NCI-H460 (cell line): Measurements from ENCODE around the gene CNTNAP2. TPM values are rescaled to one million over a fixed set of nuclear protein-coding genes. Genes with fewer than 3 reads are reported as not detected.
"Not testable (repeated sequence)": the region's sequence is repeated elsewhere in the genome, so short reads cannot be mapped to it uniquely, and the experiment has no call there.

Experiments used
- DNase-seq: peaks from one replicate; pipeline ENCODE4 v3.0.0-alpha.2; 2016; ENCODE audit warnings: low read depth; ENCODE audit errors: extremely low read depth
- total RNA-seq: library from RNA; depleted of rRNA; stranded (reverse); fragments of >200 nt; shearing (Covaris generic); gene quantifications from 2 replicates; pipeline ENCODE4 v1.2.3, GENCODE V29; 2014

Gene CNTNAP2
- total RNA-seq, 1 experiment from 2014 or later = 0.15 TPM

DNA sequence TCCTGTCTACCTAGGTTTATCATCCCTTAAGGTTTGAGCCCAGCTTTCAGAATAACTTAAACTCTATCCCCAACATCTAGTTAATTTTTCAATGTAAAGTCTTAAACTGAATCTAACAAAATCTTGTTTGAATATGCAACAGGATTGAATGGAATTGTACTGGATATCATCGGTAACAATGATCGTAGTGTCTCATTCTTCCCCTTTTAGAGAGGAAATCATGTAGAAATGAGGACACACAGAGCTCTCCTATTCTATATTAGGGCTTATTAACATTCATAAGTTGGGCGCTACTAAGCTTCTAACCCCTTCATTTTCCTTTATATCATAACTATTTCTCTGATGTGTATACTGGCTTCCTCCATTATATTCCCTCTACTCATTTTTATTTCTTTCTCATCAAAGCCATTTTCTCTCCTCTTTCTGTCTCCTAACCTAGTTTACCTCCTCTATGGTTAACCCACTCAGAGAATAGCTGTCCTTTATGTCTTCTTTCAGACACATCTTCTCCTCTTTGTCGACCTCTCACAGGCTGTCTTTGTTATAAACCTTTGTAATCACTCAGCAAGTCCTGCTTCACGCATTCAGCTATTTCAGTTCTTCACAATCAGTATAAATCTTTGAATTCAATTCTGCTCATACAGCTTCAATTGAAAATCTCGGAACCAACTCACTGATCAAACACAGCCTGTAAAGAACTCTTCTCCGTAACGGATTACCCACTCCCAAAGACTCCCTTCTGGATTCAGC, 1455.0 kb downstream of the CNTNAP2 start:
- DNase-seq = no peak

DNA sequence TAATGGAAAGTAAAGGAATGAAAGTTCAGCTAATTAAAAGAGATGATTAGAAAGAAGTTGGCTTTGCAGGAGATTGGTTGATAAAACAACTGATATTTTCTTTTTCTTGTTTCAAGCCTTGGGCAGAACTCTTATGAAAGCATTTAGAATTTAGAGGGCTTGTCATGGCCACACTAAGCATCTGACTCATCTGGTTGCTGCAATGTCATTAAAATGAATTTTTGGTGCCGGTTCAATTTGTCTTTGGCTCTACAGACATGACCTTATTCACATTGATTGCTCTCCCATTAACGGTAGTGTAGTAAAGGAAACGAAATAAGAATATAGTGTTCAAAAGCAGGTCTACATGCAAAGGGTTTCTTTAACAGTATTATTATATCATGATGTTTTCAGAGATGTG, 1461.6 kb downstream of the CNTNAP2 start:
- no peak for DNase-seq

GRCh38 chr7:147579148-147579547, 1462.5 kb downstream of the CNTNAP2 start:
- no peak for DNase-seq

GRCh38 chr7:147584771-147585193, 1468.2 kb downstream of the CNTNAP2 start:
- DNase-seq = no peak

GRCh38 chr7:147586110-147586509, 1469.5 kb downstream of the CNTNAP2 start:
- no peak for DNase-seq

- DNase-seq = no peak
These were observed 1469.9 kb downstream of the CNTNAP2 start for GRCh38 chr7:147586526-147586925.

DNA sequence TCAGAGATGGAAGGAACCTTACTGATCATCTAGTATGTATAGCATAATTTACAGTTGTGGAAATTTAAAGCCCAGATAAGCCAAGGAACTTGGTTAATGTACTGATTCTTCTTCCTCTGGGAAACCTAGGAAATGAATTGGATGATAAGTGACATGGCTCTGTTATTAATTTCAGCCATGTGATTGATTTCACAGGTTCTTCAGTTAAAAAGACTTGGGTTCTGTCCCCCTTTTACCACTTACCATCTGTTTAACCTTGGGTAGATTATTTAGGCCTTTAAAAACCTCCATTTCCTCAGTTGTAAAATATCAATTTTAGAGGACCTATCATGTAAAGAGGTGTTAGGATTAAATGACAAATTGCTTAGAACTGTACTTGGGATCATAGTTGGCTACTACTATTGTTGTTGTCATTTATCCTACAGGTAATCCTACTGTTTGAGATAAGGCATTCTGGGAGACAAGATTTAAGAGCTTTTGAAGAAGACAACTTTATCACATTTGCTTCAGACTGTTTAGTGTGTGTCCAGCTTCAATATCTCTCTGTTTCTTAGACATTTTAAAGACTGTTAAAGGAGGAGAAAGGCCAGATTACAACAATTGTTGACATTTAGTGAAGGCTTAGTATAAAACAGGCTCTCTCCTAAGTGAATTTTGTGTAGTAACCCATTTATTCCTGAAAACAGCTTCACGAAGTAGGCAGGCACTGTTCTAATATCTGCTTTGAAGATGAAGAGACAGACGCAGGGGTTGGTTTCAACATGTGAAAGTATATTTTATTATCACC, 1476.9 kb downstream of the CNTNAP2 start:
- DNase-seq = no peak

DNA sequence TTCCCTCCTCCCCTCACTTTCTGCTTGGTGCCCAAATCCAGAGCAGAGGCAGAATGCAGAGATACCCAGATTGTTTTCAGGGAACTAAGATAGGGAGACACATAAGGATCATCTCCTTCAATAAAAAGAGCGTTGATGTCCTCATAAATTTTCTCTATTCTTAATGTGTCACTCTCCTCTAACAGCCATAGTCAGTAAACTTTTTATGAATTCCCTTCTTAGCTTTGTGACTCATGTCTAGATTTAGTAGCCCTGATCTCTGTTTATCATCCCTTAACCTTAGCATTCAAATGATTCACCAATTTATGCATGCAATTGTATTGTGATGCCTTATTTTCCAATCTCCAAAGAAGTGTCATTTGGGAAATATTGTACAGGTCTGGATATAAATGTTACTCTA, 1478.4 kb downstream of the CNTNAP2 start:
- DNase-seq = no peak

DNA sequence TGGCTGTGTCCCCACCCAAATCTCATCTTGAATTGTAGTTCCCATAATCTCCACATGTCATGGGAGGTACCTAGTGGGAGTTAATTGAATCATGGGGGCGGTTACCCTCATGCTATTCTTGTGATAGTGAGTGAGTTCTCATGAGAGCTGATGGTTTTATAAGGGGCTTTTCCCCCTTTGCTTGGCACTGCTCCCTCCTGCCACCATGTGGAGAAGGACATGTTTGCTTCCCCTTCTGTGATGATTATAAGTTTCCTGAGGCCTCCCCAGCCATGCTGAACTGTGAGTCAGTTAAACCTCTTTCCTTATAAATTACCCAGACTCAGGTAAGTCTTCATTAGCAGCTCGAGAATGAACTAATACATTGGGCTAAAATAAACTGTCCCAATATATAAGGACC, 1482.1 kb downstream of the CNTNAP2 start:
- DNase-seq = not testable (repeated sequence)

GRCh38 chr7:147605323-147605722, 1488.7 kb downstream of the CNTNAP2 start:
- DNase-seq = no peak

DNA sequence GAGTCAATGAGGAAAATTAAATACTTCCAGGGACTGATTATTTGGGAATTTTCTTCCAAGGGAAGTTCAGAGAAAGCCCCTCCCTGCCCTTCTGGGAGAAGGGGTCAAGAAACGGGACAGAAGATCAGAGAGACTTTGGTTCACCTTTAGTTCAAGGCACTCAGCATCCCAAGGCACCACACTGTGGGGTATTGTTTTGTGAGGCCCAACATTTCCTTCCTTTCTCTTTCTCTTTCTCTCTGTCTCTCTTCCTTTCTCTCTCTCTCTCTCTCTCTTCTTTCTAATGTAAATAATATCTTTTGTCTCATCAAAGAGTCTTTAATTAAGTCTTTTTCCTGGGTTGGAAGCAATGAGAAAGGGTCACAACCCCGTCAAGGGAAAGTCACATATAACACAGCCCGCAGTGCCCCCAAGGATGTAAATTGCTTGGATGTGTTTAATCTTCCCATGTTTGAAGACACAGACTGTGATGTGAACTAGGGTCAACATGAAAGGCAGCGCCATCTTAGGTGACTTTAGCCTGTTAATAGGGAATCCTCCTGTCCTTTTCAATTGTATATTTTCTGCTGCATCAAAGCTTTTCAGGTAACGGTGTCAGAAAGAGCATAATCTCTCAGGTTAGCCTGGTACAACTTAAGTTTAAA, 1490.7 kb downstream of the CNTNAP2 start:
- DNase-seq = no peak

GRCh38 chr7:147611431-147611830, 1494.8 kb downstream of the CNTNAP2 start:
- no peak for DNase-seq

GRCh38 chr7:147635288-147635687, 1518.7 kb downstream of the CNTNAP2 start:
- no peak for DNase-seq

- DNase-seq = no peak
These were observed 1520.0 kb downstream of the CNTNAP2 start for GRCh38 chr7:147636553-147636952.

DNA sequence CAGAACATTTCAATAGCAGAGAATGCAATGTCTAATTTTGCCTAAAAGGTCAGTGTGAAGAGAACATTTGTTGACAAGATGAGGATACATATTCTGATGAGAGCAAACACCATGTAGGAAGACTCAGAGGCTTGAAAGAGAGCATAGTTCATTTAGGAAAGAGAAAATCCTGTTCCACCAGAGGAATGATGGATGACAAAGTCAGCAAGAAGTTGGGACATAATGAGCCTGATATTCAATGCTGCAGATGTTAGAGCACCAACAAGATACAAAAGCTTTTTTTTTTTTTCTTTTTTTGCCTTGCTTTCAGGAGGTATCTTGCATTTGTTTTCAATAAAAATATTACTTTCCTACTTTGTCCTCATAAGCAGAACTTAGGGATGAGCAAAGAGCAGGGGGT, 1522.0 kb downstream of the CNTNAP2 start:
- no peak for DNase-seq

GRCh38 chr7:147639037-147639436, 1522.4 kb downstream of the CNTNAP2 start:
- DNase-seq = no peak

DNA sequence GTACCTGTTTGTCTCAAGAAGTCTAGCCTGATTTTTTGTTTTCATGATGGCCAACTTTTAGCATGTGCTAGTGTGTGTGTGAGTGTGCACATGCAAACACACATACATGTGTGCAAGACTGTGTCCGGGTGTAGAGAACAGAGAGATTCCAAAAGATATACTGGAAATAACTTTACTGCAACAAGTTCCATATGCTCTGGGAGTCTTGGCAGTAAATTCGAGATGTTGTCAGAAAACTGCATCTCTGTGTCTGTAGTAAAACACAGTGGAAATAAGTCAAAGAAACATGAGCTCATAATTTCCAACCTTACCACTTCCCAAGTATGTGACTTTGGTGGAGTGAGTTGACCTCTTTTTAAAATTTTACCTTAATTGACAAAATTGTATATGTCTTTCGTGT, 1523.2 kb downstream of the CNTNAP2 start:
- DNase-seq = no peak

GRCh38 chr7:147640821-147641220, 1524.2 kb downstream of the CNTNAP2 start:
- DNase-seq = no peak

GRCh38 chr7:147646568-147646967, 1530.0 kb downstream of the CNTNAP2 start:
- no peak for DNase-seq

DNA sequence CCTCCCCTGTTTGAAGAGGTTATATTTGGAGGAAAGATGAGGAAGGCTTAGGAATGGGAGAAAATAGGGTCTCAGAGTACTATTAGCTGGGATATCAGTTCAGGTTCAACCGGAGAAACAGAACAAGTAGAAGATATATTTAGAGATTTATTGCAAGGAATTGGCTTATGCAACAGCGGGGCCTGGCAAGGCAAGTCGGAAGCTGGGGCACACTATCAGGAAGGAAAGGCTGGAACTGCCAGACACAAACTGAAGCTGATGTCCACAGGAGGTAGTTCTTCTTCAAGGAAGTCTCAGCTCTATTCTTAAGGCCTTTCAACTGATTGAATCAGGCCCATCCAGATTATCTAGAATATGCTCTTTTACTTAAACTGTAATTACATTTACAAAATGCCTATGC, 1534.4 kb downstream of the CNTNAP2 start:
- no peak for DNase-seq

- DNase-seq = no peak
These were observed 1535.0 kb downstream of the CNTNAP2 start for GRCh38 chr7:147651601-147652000.

GRCh38 chr7:147653456-147653855, 1536.9 kb downstream of the CNTNAP2 start:
- DNase-seq = no peak
